ENCODE results near the gene RNF207.

- no peak for TF ChIP-seq CTCF (IDR thresholded peaks at IDR 0.05)
- no peak for TF ChIP-seq POLR2A (IDR thresholded peaks at IDR 0.05)
Observed at GRCh38 chr1:6245869-6246496, 40.1 kb downstream of the RNF207 start.

Measured in thyroid gland (tissue), 4 donors.